Measurements from ENCODE around the gene CCDC85B.

GRCh38 chr11:65915821-65916251 is 25.4 kb downstream of the CCDC85B start:
- TF ChIP-seq CTCF (IDR thresholded peaks at IDR 0.05; ENCODE audit: low read depth, low read length, missing input control) (no peak), FOXA1 (IDR thresholded peaks at IDR 0.05) (no peak), MAX (IDR thresholded peaks at IDR 0.05) (no peak), JUND (IDR thresholded peaks at IDR 0.05) (peak in 1 of 2 donors; percentile 39), REST (IDR thresholded peaks at IDR 0.05) (no peak), YY1 (IDR thresholded peaks at IDR 0.05) (no peak), GABPA (IDR thresholded peaks at IDR 0.05 in 1 of 2, conservative IDR thresholded peaks at IDR 0.05 in 1 of 2) (no peak), TAF1 (conservative IDR thresholded peaks at IDR 0.05) (no peak), RAD21 (IDR thresholded peaks at IDR 0.05) (no peak), ZBTB33 (IDR thresholded peaks at IDR 0.05) (no peak), ATF3 (IDR thresholded peaks at IDR 0.05) (no peak)
